Middle frontal gyrus (tissue), 1 donor: Measurements from ENCODE around the gene MARK1.

Experiments used
- DNase-seq: peaks from one replicate; pipeline ENCODE4 v3.0.0-alpha.2; 2015; ENCODE audit warnings: low spot score; ENCODE audit errors: extremely low spot score

The MARK1 gene

GRCh38 chr1:220689666-220690065, 161.7 kb downstream of the MARK1 start:
- DNase-seq = no peak

- DNase-seq = no peak
Measured at GRCh38 chr1:220690140-220691052, 162.5 kb downstream of the MARK1 start, which contains the start of gene C1orf115. Gene C1orf115, plus strand, starts transcription at chr1:220690363. Its CDS starts 40 bp downstream, at chr1:220690403.

- no peak for DNase-seq
Measured at GRCh38 chr1:220691053-220691684, 163.2 kb downstream of the MARK1 start.

GRCh38 chr1:220692436-220693228, 164.7 kb downstream of the MARK1 start:
- no peak for DNase-seq

GRCh38 chr1:220694866-220695382, 167.0 kb downstream of the MARK1 start:
- DNase-seq = no peak

- DNase-seq = no peak
Measured at GRCh38 chr1:220695426-220695825, 167.5 kb downstream of the MARK1 start.

GRCh38 chr1:220696226-220696862, 168.4 kb downstream of the MARK1 start:
- DNase-seq = no peak

GRCh38 chr1:220696863-220697231, 168.9 kb downstream of the MARK1 start:
- DNase-seq = peak; percentile 53

GRCh38 chr1:220697326-220697725, 169.4 kb downstream of the MARK1 start:
- DNase-seq = no peak

- no peak for DNase-seq
Measured at GRCh38 chr1:220698607-220699016, 170.7 kb downstream of the MARK1 start.

- no peak for DNase-seq
Measured at GRCh38 chr1:220699044-220699443, 171.1 kb downstream of the MARK1 start.

- no peak for DNase-seq
Measured at GRCh38 chr1:220700556-220701179, 172.7 kb downstream of the MARK1 start.

- no peak for DNase-seq
Measured at GRCh38 chr1:220701974-220702373, 174.0 kb downstream of the MARK1 start.

- no peak for DNase-seq
Measured at GRCh38 chr1:220702733-220703270, 174.9 kb downstream of the MARK1 start.

- no peak for DNase-seq
Measured at GRCh38 chr1:220703305-220703704, 175.4 kb downstream of the MARK1 start.

- no peak for DNase-seq
Measured at GRCh38 chr1:220705782-220706181, 177.8 kb downstream of the MARK1 start.

- DNase-seq = no peak
Measured at GRCh38 chr1:220706480-220706879, 178.5 kb downstream of the MARK1 start.

GRCh38 chr1:220707160-220707559, 179.2 kb downstream of the MARK1 start:
- no peak for DNase-seq

GRCh38 chr1:220708244-220708643, 180.3 kb downstream of the MARK1 start:
- no peak for DNase-seq
